ENCODE results near the gene ZBTB2.
"Not testable (repeated sequence)": the region's sequence is repeated elsewhere in the genome, so short reads cannot be mapped to it uniquely, and the experiment has no call there.

The ZBTB2 gene

DNA sequence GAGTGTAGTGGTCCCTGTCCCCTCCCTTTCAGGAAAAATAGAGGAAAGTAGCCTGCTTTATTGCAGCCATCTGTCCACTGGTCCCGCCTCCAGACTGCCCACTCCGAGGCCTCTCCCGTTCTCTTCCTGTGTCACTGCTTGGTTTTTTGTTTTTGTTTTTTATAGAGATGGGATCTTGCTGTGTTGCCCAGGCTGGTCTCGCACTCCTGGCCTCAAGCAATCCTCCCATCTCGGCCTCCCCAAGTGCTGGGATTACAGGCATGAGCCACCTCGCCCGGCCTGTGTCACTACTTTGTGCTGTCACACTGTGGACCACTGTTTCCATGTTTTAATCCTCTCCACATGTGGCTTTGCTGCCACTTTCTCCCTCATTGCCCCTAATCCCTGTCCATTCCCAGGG lies 71.2 kb downstream of the ZBTB2 start:
- no peak for ATAC-seq
- TF ChIP-seq ZFP3 (CRISPR knock-in tag; IDR thresholded peaks at IDR 0.05): no peak
- TF ChIP-seq, protein P1, sequence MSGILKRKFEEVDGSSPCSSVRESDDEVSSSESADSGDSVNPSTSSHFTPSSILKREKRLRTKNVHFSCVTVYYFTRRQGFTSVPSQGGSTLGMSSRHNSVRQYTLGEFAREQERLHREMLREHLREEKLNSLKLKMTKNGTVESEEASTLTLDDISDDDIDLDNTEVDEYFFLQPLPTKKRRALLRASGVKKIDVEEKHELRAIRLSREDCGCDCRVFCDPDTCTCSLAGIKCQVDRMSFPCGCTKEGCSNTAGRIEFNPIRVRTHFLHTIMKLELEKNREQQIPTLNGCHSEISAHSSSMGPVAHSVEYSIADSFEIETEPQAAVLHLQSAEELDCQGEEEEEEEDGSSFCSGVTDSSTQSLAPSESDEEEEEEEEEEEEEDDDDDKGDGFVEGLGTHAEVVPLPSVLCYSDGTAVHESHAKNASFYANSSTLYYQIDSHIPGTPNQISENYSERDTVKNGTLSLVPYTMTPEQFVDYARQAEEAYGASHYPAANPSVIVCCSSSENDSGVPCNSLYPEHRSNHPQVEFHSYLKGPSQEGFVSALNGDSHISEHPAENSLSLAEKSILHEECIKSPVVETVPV (CRISPR knock-in tag; IDR thresholded peaks at IDR 0.05): no peak
- TF ChIP-seq ISL1 (CRISPR knock-in tag; IDR thresholded peaks at IDR 0.05): no peak
- TF ChIP-seq SNAI2 (CRISPR knock-in tag; IDR thresholded peaks at IDR 0.05): no peak
- TF ChIP-seq OSR1 (CRISPR knock-in tag; IDR thresholded peaks at IDR 0.05): no peak

DNA sequence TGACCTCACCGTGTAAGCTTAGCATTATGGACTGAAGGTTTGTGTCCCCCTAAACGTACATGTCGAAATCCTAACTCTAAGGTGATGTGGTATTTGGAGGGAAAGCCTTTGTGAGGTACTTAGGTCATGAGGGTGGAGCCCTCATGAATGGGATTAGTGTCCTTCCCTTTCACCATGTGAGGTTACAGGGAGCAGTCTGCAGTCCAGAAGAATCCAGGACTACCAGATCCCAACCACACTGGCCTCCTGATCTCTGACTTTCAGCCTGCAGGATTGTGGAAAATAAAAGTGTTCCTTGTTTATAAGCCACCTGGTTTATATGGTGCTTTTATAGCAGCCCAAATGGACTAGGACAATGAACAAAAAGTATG lies 73.4 kb downstream of the ZBTB2 start:
- no peak for TF ChIP-seq OSR1 (CRISPR knock-in tag; IDR thresholded peaks at IDR 0.05)
- TF ChIP-seq ZNF565 (CRISPR knock-in tag; conservative IDR thresholded peaks at IDR 0.05; ENCODE audit: low read depth): no peak
- no peak for TF ChIP-seq ZC3H10 (CRISPR knock-in tag; IDR thresholded peaks at IDR 0.05)
- TF ChIP-seq ZFP3 (CRISPR knock-in tag; IDR thresholded peaks at IDR 0.05): no peak
- no peak for TF ChIP-seq TCF4 (CRISPR knock-in tag; IDR thresholded peaks at IDR 0.05; ENCODE audit: borderline replicate concordance)
- no peak for ATAC-seq

DNA sequence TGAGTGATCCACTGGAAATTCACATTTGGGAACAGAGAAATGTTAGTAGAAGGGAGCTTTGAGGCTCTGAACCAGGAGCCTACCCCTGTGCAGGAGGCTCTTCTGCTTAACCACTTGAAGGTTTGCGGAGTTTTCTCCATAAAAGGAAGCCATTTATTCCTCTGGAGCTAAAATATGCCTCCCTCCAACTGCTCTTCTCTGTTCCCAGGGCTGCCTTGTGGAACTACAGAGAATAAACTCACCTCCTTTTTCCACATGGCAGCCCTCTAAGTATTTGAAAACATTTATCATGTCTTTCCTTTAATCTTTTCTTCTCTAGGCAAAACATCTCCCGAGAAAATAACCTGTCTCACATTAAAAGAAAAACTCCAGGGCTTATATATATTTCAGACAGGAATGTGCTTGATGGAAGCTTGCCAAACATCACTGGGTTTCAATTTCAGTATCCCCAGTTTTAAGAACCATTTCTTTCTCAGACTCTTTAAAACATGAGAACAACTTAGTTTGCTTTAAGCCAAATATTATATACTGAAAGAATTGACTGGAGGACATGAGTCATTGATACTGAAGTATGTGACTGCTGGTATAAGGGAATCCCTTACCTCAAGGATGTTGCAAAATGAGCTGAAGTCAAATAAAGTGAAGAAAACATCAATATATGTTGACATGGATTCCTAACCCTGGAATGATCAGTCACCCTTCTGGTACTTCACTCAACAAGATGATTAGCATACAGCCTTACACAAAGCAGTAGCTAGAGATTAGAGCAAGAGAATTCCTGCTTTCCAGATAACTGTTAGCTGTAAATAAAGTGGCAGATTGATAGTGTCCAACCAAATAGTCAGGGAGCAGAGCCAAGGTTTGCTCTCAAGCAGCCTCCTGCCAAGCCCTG lies 74.0 kb downstream of the ZBTB2 start:
- TF ChIP-seq ZNF70 (CRISPR knock-in tag; IDR thresholded peaks at IDR 0.05): peak; percentile 62
- TF ChIP-seq ISL1 (CRISPR knock-in tag; IDR thresholded peaks at IDR 0.05): peak; percentile 81
- TF ChIP-seq, protein P2, sequence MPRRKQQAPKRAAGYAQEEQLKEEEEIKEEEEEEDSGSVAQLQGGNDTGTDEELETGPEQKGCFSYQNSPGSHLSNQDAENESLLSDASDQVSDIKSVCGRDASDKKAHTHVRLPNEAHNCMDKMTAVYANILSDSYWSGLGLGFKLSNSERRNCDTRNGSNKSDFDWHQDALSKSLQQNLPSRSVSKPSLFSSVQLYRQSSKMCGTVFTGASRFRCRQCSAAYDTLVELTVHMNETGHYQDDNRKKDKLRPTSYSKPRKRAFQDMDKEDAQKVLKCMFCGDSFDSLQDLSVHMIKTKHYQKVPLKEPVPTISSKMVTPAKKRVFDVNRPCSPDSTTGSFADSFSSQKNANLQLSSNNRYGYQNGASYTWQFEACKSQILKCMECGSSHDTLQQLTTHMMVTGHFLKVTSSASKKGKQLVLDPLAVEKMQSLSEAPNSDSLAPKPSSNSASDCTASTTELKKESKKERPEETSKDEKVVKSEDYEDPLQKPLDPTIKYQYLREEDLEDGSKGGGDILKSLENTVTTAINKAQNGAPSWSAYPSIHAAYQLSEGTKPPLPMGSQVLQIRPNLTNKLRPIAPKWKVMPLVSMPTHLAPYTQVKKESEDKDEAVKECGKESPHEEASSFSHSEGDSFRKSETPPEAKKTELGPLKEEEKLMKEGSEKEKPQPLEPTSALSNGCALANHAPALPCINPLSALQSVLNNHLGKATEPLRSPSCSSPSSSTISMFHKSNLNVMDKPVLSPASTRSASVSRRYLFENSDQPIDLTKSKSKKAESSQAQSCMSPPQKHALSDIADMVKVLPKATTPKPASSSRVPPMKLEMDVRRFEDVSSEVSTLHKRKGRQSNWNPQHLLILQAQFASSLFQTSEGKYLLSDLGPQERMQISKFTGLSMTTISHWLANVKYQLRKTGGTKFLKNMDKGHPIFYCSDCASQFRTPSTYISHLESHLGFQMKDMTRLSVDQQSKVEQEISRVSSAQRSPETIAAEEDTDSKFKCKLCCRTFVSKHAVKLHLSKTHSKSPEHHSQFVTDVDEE (CRISPR knock-in tag; IDR thresholded peaks at IDR 0.05): no peak
- peak; percentile 88 for ATAC-seq

DNA sequence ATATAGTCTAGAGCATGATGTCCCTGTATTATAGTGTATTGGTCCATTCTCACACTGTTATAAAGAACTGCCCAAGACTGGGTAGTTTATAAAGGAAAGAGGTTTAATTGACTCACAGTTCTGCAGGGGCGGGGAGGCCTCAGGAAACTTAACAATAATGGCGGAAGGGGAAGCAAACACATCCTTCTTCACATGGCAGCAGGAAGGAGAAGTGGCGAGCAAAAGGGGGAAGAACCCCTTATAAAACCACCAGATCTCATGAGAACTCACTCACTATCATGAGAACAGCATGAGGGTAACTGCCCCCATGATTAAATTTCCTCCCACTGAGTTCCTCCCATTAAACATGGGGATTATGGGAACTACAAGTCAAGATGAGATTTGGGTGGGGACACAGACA lies 75.7 kb downstream of the ZBTB2 start:
- not testable (repeated sequence) for ATAC-seq

Data from SK-N-SH treated with all-trans-retinoic acid at 6 μM for 48 hours (cell line).